Measurements from ENCODE around the gene KCNIP1. TPM values are rescaled to one million over a fixed set of nuclear protein-coding genes. Genes with fewer than 3 reads are reported as not detected.
A peak's percentile ranks its signal among the peaks of the same experiment; 100 is the strongest.

KCNIP1 gene
- total RNA-seq, 1 donor from 2014 or later: 12.6 TPM

DNA sequence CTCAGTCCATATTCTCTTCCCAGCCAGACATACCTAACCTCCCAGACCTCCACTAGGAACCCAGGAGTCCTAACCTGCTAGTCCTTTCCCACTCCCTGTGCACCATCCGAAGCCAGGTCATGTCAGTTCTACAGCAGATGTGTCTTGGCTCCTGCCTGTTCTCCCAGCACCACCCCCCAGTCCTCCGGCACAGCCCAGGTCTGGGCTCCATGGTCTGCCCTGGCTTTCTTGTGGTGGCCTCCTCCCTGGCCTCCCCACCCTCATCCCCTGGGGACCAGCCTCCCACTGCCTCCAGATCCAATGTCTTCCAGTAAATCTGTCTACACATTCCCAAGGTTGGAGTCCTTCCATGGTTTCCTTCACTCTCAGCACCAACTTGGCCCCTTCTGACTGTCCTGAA lies 20.0 kb downstream of the KCNIP1 start:
- Mint-ChIP-seq H3K27ac (ENCODE audit: unreplicated experiment) (peak overlapping the region; percentile 86), H3K36me3 (ENCODE audit: unreplicated experiment) (no peaks in the 10 kb centered on the region), H3K27me3 (ENCODE audit: unreplicated experiment) (no peaks in the 10 kb centered on the region), H3K4me3 (ENCODE audit: unreplicated experiment) (no peak overlapping the region), H3K4me1 (ENCODE audit: unreplicated experiment) (peaks cover 13% of the 10 kb centered on the region), H3K9me3 (ENCODE audit: unreplicated experiment) (peaks cover 3% of the 10 kb centered on the region)
- DNase-seq (ENCODE audit: extremely low spot score, unreplicated experiment): no peak
- TF ChIP-seq, protein P1, sequence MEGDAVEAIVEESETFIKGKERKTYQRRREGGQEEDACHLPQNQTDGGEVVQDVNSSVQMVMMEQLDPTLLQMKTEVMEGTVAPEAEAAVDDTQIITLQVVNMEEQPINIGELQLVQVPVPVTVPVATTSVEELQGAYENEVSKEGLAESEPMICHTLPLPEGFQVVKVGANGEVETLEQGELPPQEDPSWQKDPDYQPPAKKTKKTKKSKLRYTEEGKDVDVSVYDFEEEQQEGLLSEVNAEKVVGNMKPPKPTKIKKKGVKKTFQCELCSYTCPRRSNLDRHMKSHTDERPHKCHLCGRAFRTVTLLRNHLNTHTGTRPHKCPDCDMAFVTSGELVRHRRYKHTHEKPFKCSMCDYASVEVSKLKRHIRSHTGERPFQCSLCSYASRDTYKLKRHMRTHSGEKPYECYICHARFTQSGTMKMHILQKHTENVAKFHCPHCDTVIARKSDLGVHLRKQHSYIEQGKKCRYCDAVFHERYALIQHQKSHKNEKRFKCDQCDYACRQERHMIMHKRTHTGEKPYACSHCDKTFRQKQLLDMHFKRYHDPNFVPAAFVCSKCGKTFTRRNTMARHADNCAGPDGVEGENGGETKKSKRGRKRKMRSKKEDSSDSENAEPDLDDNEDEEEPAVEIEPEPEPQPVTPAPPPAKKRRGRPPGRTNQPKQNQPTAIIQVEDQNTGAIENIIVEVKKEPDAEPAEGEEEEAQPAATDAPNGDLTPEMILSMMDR (IDR thresholded peaks at IDR 0.05): no peak

DNA sequence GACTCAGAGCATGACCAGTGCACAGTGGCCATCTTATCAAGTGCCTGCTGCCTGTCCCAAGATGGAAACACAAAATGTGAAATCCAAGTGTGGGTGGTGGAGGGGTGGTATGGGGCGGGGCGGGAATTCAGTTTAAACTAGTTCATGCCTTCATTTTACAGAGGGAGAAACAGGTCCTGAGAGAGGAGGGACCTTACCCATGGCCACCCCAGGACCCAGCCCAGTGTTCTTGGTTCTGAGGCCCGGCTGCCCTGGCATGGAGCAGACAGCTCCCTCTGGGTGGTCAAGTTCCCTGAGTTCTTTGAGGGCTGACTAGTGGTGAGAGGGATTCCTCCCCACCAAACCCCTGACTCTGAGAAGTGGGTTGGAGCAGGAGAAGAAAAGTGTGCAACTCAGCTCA lies 20.8 kb downstream of the KCNIP1 start:
- TF ChIP-seq, protein P1 (IDR thresholded peaks at IDR 0.05): no peak
- Mint-ChIP-seq H3K4me1 (ENCODE audit: unreplicated experiment) (peaks cover 13% of the 10 kb centered on the region), H3K27ac (ENCODE audit: unreplicated experiment) (no peak overlapping the region), H3K9me3 (ENCODE audit: unreplicated experiment) (peaks cover 3% of the 10 kb centered on the region), H3K36me3 (ENCODE audit: unreplicated experiment) (no peaks in the 10 kb centered on the region), H3K4me3 (ENCODE audit: unreplicated experiment) (no peak overlapping the region), H3K27me3 (ENCODE audit: unreplicated experiment) (no peaks in the 10 kb centered on the region)
- DNase-seq (ENCODE audit: extremely low spot score, unreplicated experiment): no peak

DNA sequence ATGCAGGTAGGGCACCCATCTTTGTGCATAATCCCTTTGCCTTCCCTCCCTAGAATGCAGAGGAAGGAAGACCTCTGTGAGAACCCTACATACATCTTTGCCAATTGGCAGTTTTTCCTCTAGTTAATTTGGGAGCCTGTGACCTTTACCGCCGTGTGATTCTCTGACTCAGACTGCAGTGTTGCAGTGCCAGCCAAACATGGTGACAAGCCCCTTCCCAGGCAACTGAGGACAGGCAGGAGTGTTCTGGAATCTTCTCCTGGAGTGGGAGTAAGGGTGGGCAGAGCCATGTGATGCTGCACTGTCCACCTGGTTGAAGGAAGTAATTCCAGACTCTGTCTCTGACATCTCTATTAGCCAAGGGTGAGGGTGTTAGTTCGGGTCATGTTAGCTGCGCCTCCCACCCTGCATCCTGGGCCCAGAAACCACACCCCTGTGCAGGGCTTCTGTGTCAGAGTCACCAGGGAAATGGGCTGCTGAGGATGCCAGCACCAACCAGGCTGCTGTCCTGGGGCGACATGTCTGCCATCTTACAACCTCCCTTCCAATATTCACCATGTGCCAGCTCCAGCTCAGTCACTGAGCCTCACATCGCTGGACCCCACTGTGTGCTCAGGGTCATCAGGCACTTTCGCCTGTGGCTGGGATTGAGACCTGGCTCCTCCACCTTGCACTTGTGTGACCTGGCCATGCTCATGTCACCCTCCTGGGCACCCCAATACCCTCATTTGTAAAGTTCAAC lies 21.8 kb downstream of the KCNIP1 start:
- Mint-ChIP-seq H3K4me1 (ENCODE audit: unreplicated experiment) (peaks cover 13% of the 10 kb centered on the region), H3K4me3 (ENCODE audit: unreplicated experiment) (no peak overlapping the region), H3K9me3 (ENCODE audit: unreplicated experiment) (peaks cover 3% of the 10 kb centered on the region), H3K27me3 (ENCODE audit: unreplicated experiment) (no peaks in the 10 kb centered on the region), H3K27ac (ENCODE audit: unreplicated experiment) (no peak overlapping the region), H3K36me3 (ENCODE audit: unreplicated experiment) (no peaks in the 10 kb centered on the region)
- DNase-seq (ENCODE audit: extremely low spot score, unreplicated experiment): no peak
- TF ChIP-seq, protein P1 (IDR thresholded peaks at IDR 0.05): no peak

DNA sequence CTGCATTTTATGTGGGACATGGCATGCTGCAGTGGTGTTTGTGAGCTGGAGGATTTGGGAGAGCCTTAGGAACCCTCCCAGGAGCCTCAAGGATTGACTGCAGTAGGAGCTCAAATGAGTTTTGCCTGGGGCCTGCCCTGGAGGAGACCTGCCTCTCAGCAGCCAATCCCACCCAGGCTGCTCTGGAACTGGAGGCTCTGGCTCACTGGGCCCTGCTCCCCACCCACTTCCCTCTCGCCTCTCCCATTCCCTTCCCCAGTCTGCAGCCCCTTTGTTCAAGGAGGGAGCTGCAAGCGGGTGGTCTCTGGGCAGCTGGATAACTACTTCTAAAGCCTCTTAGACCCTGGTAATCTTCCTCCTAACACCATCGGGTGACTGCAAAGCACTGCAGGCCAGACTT lies 24.2 kb downstream of the KCNIP1 start:
- Mint-ChIP-seq H3K27me3 (ENCODE audit: unreplicated experiment) (no peaks in the 10 kb centered on the region), H3K36me3 (ENCODE audit: unreplicated experiment) (no peaks in the 10 kb centered on the region), H3K4me1 (ENCODE audit: unreplicated experiment) (peaks cover 13% of the 10 kb centered on the region), H3K4me3 (ENCODE audit: unreplicated experiment) (no peak overlapping the region), H3K27ac (ENCODE audit: unreplicated experiment) (no peak overlapping the region), H3K9me3 (ENCODE audit: unreplicated experiment) (no peaks in the 10 kb centered on the region)
- TF ChIP-seq, protein P1 (IDR thresholded peaks at IDR 0.05): no peak
- no peak for DNase-seq (ENCODE audit: extremely low spot score, unreplicated experiment)

DNA sequence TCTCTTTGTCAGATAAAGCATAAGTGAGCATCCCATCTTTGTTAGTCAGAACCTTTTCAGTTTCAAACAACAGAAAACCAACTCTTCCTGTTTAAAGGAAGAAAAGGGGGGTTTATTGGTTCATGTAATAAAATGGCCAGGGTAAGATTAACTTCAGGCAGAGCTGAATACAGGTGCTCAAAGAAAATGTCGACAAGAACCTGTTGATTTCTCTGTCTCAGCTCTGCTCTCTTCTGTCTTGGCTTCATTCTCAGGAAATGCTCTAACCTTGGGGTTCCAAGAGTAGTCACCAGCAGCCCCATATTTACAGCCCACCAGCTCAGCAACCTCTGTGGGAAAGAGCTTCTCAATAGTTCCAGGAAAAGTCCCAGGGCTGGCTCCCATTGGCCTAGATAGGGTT lies 25.2 kb downstream of the KCNIP1 start:
- Mint-ChIP-seq H3K27ac (ENCODE audit: unreplicated experiment) (no peak overlapping the region), H3K36me3 (ENCODE audit: unreplicated experiment) (no peaks in the 10 kb centered on the region), H3K4me1 (ENCODE audit: unreplicated experiment) (peaks cover 13% of the 10 kb centered on the region), H3K27me3 (ENCODE audit: unreplicated experiment) (no peaks in the 10 kb centered on the region), H3K4me3 (ENCODE audit: unreplicated experiment) (no peak overlapping the region), H3K9me3 (ENCODE audit: unreplicated experiment) (no peaks in the 10 kb centered on the region)
- TF ChIP-seq, protein P1 (IDR thresholded peaks at IDR 0.05): no peak
- DNase-seq (ENCODE audit: extremely low spot score, unreplicated experiment): no peak

Data from osteocyte (in vitro differentiated cells).